MCF 10A (cell line): Measurements from ENCODE around the gene PCK2. TPM values are rescaled to one million over a fixed set of nuclear protein-coding genes. Genes with fewer than 3 reads are reported as not detected.
A peak's percentile ranks its signal among the peaks of the same experiment; 100 is the strongest.

Experiments used
- BruUV-seq: library from RNA; stranded (reverse); fragments of 400-500 nt; replicated peaks from 2 replicates; lab custom pipeline; 2021; lab: Mats Ljungman, UMichigan
- CTCF ChIA-PET: fragments of 300-600 bp; sonication (Branson Sonifier 250); formaldehyde crosslinking; extraction: SDS; loops from one replicate; lab custom pipeline; 2021; ENCODE audit warnings: antibody characterized with exemption, inconsistent platforms; lab: Yijun Ruan, JAX
- POLR2A ChIA-PET: fragments of 300-600, 350-650 bp; sonication (Branson Sonifier 250); formaldehyde crosslinking; extraction: SDS; loops from one replicate; lab custom pipeline; 2020; ENCODE audit warnings: antibody characterized with exemption, inconsistent platforms; lab: Yijun Ruan, JAX
- DNase-seq: peaks from one replicate; pipeline ENCODE4 v3.0.0-alpha.2; 2018; ENCODE audit not compliant: unreplicated experiment
- H3K27ac Mint-ChIP-seq: one replicate; pipeline ENCODE4 v1.8.0; 2022; ENCODE audit warnings: mild to moderate bottlenecking, low read depth, mixed read lengths; ENCODE audit not compliant: unreplicated experiment
- H3K27me3 Mint-ChIP-seq: one replicate; pipeline ENCODE4 v1.8.0; 2022; ENCODE audit warnings: mixed read lengths; ENCODE audit not compliant: insufficient read depth, unreplicated experiment
- H3K36me3 Mint-ChIP-seq: one replicate; pipeline ENCODE4 v1.8.0; 2022; ENCODE audit warnings: mild to moderate bottlenecking, moderate library complexity, mixed read lengths; ENCODE audit not compliant: insufficient read depth, unreplicated experiment
- H3K4me1 Mint-ChIP-seq: one replicate; pipeline ENCODE4 v1.8.0; 2022; ENCODE audit warnings: mixed read lengths; ENCODE audit not compliant: insufficient read depth, unreplicated experiment
- H3K4me3 Mint-ChIP-seq: one replicate; pipeline ENCODE4 v1.8.0; 2022; ENCODE audit warnings: mild to moderate bottlenecking, moderate library complexity, mixed read lengths; ENCODE audit not compliant: unreplicated experiment
- H3K9me3 Mint-ChIP-seq: one replicate; pipeline ENCODE4 v1.8.0; 2022; ENCODE audit warnings: mixed read lengths; ENCODE audit not compliant: unreplicated experiment
- CTCF ChIP-seq: fragments of 200-600 bp; IDR thresholded peaks from one replicate; pipeline ENCODE4 v1.8.0; 2022; ENCODE audit warnings: antibody characterized with exemption, mild to moderate bottlenecking; ENCODE audit not compliant: unreplicated experiment
- intact Hi-C: fragments of 100-400 bp; cut with micrococcal nuclease; formaldehyde crosslinking; loops from 2 replicates; pipeline ENCODE4 v1.14.1; 2022
- total RNA-seq: library from RNA; stranded (reverse); gene quantifications from 2 replicates; pipeline ENCODE4 v1.2.3, GENCODE V29; 2022

PCK2 gene
- total RNA-seq, 1 experiment from 2014 or later = 112 TPM

GRCh38 chr14:24078146-24078545 lies 16.0 kb upstream of the PCK2 start:
- no peak for DNase-seq
- no TSS peak for BruUV-seq
- no peak for TF ChIP-seq CTCF
- intact Hi-C loops = no loop called here
- no peaks in the 10 kb centered on the region for H3K4me1 Mint-ChIP-seq
- H3K36me3 Mint-ChIP-seq = no peaks in the 10 kb centered on the region
- H3K9me3 Mint-ChIP-seq = no peaks in the 10 kb centered on the region
- no peak overlapping the region for H3K27ac Mint-ChIP-seq
- ChIA-PET CTCF (interaction anchor here (0.5 to 1.0 kb wide), 5 partner anchors 13 to 1977 kb away, joined by 3 to 5 read pairs (median 3); no protein-coding TSS in a partner anchor), POLR2A (no interaction called here)
- no peak overlapping the region for H3K4me3 Mint-ChIP-seq
- H3K27me3 Mint-ChIP-seq = peaks cover 25% of the 10 kb centered on the region

- Mint-ChIP-seq H3K36me3 (no peaks in the 10 kb centered on the region), H3K27me3 (peaks cover 25% of the 10 kb centered on the region), H3K4me3 (no peak overlapping the region), H3K9me3 (no peaks in the 10 kb centered on the region), H3K4me1 (no peaks in the 10 kb centered on the region), H3K27ac (no peak overlapping the region)
- TF ChIP-seq CTCF = no peak
- no peak for DNase-seq
- ChIA-PET CTCF (interaction anchor here (0.6 to 4.5 kb wide), 11 partner anchors 9 to 73 kb away, joined by 3 to 58 read pairs (median 4); no protein-coding TSS in a partner anchor), POLR2A (no interaction called here)
- intact Hi-C loops = loop anchor here (2.0 kb wide), 1 partner anchor 27 kb away; the partner anchor contains the start of gene CARMIL3
- BruUV-seq = no TSS peak
These were observed 14.5 kb upstream of the PCK2 start for GRCh38 chr14:24079491-24080141.

GRCh38 chr14:24080142-24080530 lies 14.0 kb upstream of the PCK2 start:
- H3K4me1 Mint-ChIP-seq = no peaks in the 10 kb centered on the region
- POLR2A ChIA-PET = interaction anchor here (1.0 kb wide), 1 partner anchor 61 kb away, joined by 6 read pairs; the partner anchor contains the start of gene EMC9
- no peaks in the 10 kb centered on the region for H3K9me3 Mint-ChIP-seq

More at GRCh38 chr14:24080142-24080530, 14.0 kb upstream of the PCK2 start:
- H3K36me3 Mint-ChIP-seq = no peaks in the 10 kb centered on the region
- TF ChIP-seq CTCF = no peak
- H3K27ac Mint-ChIP-seq = no peak overlapping the region
- H3K27me3 Mint-ChIP-seq = peaks cover 25% of the 10 kb centered on the region
- intact Hi-C loops = loop anchor here (2.0 kb wide), 1 partner anchor 27 kb away; the partner anchor contains the start of gene CARMIL3
- CTCF ChIA-PET = interaction anchor here (0.5 to 4.5 kb wide), 15 partner anchors 8 to 492 kb away, joined by 3 to 58 read pairs (median 4); partner anchors contain the start of gene PCK2
- no TSS peak for BruUV-seq
- DNase-seq = no peak
- H3K4me3 Mint-ChIP-seq = peak overlapping the region; percentile 74
